ENCODE measurements around the gene HYAL3. TPM values are rescaled to one million over a fixed set of nuclear protein-coding genes. Genes with fewer than 3 reads are reported as not detected.
A peak's percentile ranks its signal among the peaks of the same experiment; 100 is the strongest.
"Not testable (repeated sequence)": the region's sequence is repeated elsewhere in the genome, so short reads cannot be mapped to it uniquely, and the experiment has no call there.

The HYAL3 gene
- total RNA-seq, 1 experiment from 2014 or later = 13.0 TPM

- no peak for DNase-seq (ENCODE audit: extremely low read depth, low read depth)
Measured at GRCh38 chr3:50293079-50293801, 6.0 kb downstream of the HYAL3 start.

DNA sequence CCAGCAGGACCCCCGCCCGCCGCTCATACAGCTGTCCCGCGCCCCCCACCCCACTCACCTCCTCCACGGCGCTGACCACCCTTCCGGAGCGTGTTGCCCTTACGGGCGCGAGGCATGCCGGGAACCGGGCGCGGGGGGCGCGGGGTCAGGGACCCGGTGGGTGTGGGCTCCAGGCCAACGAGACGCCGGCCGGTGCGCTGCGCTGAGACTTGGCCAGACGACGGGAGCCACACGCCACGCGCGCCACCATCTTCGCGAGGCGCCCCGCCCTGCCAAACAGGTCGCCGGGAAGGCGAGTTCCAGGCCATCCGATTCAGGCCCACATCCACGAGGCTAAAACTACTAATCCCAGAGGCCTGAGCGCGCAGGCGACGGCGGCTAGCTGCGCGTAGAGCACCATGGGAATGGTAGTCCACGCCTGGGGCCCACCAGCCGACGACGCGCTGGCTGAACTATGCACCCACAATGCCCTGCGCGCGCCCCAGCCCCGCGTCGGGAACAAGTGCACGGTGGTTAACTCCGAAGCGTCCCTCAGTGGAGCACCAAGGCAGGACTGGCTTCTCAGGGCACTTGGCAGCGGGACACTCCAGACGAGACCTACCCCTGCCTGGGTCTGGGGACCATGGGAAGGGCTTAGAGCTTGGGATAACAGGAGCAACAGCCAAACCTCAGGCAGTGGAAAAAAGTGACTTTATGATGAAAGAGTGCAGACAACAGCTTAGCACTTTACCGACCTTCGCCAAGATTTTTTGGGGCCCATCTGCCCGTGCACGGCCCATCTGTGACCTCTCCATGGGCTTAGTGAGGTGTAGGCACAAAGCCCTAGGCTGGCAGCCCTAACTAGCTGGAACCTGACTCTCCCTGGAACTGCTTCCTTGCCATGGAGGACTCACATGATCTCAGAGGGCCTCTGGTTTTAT, 6.8 kb downstream of the HYAL3 start, which contains the start of gene IFRD2:
TSS of gene IFRD2 (minus strand) at position 271 of the 920 bp plus-strand sequence. CDS start at position 116, 155 bp downstream.
- DNase-seq (ENCODE audit: extremely low read depth, low read depth) = peak; percentile 94

GRCh38 chr3:50290161-50290641, 9.0 kb downstream of the HYAL3 start:
- DNase-seq (ENCODE audit: extremely low read depth, low read depth) = no peak

- DNase-seq (ENCODE audit: extremely low read depth, low read depth) = no peak
Measured at GRCh38 chr3:50289130-50289529, 10.1 kb downstream of the HYAL3 start.

- no peak for DNase-seq (ENCODE audit: extremely low read depth, low read depth)
Measured at GRCh38 chr3:50288387-50289007, 10.7 kb downstream of the HYAL3 start.

- no peak for DNase-seq (ENCODE audit: extremely low read depth, low read depth)
Measured at GRCh38 chr3:50287262-50287661, 11.9 kb downstream of the HYAL3 start.

DNA sequence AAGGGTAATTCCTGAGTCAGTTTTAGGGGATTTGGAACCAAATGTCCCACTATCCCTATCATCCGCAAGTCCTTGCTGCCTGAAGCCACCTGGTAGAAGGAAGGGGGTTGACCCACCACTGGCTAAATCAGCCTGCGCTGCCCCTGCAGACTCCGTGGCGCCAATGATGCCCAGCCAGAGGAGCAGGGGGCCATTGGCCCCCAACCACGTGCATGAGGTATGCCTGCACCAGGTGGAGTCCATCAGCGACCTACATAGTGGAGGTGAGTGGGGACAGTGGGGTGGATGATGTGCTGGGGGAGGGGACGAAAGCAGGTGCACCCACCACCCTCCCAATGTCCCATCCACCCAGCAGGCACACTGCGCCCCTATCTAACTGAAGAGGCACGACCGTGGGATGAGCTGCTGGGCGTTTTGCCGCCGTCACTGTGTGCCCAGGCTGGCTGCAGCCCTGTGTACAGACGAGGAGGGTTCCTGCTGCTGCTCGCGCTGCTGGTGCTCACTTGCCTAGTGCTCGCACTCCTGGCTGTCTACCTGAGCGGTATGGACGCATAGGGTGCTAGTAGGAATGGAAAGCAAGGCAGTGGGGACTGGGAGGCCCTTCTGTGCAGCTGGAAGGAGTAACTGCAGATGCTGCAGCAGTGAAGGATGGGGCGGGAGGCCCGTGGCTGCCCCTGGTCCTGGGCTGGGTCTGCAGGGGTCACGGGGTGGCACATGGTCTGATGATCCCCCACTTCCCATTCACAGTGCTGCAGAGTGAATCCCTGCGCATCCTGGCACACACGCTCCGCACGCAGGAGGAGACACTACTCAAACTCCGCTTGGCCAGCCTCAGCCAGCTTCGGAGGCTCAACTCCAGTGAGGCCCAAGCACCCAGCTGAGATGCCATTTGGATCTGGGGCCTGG, 12.6 kb downstream of the HYAL3 start:
- DNase-seq (ENCODE audit: extremely low read depth, low read depth) = no peak

DNA sequence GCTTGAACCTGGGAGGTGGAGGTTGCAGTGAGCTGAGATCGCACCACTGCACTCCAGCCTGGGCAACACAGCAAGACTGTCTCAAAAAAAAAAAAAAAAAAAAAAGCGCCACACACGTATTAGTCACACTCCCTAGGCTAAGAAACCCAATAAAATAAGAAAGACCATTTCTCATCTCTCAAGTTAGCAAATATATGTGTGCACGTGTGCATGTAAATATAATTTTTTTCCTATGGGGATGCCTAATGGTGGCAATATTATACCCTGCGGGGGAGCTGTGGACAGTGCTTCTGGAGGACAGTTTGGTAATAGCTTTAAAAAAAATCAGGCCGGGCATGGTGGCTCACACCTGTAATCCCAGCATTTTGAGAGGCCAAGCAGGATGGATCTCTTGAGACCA, 15.1 kb downstream of the HYAL3 start:
- DNase-seq (ENCODE audit: extremely low read depth, low read depth) = not testable (repeated sequence)

DNA sequence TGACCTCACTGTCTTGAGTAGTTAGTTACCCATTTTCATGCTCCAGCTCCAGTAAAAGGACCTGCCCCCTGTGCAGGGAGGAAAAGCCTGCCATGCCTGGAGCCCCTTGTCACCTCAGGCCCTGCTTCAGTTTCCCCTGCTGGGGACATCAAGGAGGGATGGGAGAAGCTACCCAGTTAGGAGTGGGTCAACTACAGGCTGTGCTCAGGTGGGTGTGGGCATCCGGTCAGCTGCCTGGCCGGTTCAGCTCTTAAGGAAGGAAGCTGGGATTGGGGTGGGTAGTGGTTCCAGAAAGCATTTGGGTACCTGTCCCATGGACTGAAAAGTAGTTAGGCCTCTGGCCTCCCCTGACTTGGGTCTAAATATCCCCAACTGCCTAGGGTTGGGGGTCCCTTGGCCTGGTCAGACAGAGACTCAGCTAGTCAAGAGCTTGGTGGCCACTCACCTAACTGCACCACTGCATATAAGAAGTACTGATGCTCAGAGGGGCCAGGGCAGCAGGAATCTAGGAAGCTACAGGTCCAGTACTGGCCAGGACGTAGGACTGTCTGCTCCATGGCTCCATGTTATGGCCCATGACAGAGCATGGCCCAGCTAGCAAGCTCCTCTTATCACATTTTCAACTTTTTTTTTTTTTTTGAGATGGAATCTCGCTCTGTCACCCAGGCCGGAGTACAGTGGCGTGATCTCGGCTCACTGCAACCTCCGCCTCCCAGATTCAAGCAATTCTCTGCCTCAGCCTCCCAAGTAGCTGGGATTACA, 19.8 kb downstream of the HYAL3 start:
- DNase-seq (ENCODE audit: extremely low read depth, low read depth) = no peak

GRCh38 chr3:50278880-50279224, 20.4 kb downstream of the HYAL3 start, which contains the start of gene LSMEM2:
LSMEM2 (plus strand) TSS chr3:50279087; CDS start chr3:50279114, 27 bp downstream.
- no peak for DNase-seq (ENCODE audit: extremely low read depth, low read depth)

DNA sequence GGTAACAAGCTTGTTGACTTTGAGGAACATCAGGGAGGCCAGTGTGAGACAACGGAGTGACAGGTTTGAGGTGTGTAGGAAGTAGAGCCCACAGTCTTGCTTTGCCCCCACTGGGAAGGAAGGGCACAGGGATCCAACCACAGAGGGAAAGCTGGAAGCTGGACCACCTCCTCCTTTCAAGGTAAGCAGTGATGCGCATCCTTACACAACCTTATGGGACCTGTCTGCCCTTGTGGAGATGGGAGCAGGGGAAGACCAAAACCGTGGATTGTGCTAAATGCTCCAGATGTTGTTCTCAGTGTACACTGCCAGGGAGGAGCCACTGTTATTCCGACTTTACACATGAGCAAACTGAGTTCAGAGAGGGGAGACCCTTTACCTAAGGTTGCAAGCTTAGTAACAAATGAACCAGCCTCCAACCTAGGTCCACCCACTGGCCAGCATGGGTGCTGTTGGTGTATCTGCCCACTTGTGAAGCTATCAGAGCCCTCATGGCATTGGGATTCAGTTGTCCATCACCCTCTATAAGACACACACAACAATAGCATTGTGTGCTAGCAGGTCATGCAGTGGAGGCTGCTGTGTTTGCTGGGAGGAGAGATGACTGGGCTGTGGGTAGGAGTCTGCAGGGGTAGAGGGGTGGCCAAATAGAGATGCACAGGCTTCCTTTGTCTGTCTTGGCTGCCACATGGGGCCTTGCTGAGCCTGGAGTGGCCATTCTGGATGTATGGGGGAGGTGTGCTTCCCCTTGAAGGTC, 20.9 kb downstream of the HYAL3 start:
- DNase-seq (ENCODE audit: extremely low read depth, low read depth) = no peak

GRCh38 chr3:50276762-50277101, 22.5 kb downstream of the HYAL3 start:
- DNase-seq (ENCODE audit: extremely low read depth, low read depth) = no peak

DNA sequence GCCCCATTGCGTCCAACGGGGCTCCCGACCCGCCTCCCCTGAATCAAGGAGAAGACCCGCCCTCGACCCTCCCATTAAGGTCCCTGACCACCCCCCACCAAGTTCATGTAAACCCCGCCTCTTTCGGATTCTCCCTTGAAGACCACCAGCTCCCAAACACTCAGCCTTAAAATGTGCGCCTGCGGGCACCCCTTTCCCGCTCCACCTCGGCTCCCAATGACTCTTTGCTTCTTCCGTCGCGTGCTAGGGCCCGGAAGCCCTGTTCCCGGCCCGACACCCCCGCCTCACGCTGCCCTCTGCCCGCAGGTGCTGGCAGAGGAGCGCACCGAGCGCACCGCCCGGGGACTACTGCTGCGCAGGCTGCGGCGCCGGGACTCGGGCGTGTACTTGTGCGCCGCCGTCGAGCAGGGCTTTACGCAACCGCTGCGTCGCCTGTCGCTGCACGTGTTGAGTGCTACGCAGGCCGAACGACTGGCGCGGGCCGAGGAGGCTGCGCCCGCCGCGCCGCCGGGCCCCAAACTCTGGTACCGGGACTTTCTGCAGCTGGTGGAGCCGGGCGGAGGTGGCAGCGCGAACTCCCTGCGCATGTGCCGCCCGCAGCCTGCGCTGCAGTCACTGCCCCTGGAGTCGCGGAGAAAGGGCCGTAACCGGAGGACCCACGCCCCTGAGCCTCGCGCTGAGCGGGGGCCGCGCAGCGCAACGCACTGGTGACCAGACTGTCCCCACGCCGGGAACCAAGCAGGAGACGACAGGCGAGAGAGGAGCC, 23.0 kb downstream of the HYAL3 start:
- DNase-seq (ENCODE audit: extremely low read depth, low read depth) = no peak

DNA sequence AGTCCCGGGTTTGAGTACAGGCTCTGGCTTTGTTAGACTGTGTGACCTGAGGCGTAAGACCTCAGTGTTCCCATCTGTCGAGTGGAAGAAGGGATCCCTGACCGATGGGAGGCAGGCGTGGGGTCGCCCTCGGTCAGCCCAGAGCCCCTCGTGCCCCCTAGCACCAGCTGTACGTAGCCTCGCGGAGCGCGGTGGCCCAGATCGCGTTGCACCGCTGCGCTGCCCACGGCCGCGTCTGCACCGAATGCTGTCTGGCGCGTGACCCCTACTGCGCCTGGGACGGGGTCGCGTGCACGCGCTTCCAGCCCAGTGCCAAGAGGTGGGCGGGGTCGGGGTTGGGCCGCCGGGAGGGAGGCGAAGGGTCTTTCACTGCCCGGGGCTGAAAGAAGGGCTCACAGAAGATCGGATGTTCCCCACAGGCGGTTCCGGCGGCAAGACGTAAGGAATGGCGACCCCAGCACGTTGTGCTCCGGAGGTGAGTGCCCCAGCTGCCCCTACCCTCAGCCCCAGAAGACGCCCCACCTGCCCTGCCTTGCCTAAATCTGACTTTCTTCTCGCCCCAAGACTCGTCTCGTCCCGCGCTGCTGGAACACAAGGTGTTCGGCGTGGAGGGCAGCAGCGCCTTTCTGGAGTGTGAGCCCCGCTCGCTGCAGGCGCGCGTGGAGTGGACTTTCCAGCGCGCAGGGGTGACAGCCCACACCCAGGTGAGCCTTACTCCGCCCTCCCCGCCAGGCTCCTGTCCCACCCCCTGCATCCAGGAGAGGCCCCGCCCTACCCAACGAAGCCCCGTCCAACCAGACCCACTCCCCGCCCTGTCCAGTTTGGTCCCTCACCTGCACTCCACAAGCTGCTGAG, 23.8 kb downstream of the HYAL3 start:
- DNase-seq (ENCODE audit: extremely low read depth, low read depth) = no peak

GRCh38 chr3:50274371-50275104, 24.7 kb downstream of the HYAL3 start:
- DNase-seq (ENCODE audit: extremely low read depth, low read depth) = peak; percentile 38

DNA sequence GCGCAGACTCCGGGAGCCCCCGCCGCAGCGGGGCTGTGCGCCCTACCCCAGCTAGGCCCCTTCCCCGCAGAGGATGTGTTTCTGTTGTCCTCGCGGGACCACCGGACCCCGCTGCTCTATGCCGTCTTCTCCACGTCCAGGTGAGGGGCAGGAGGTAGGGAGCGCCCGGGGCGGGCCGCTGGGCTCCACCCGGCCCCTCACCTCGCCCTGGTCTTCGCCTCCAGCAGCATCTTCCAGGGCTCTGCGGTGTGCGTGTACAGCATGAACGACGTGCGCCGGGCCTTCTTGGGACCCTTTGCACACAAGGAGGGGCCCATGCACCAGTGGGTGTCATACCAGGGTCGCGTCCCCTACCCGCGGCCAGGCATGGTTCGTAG, 25.5 kb downstream of the HYAL3 start:
- no peak for DNase-seq (ENCODE audit: extremely low read depth, low read depth)

Measured in NCI-H460 (cell line).